ENCODE results near the gene NCAPG2. TPM values are rescaled to one million over a fixed set of nuclear protein-coding genes. Genes with fewer than 3 reads are reported as not detected.

NCAPG2 gene
- polyA plus RNA-seq, 3 donors: 1.1 to 3.1 (median 1.7) TPM

DNA sequence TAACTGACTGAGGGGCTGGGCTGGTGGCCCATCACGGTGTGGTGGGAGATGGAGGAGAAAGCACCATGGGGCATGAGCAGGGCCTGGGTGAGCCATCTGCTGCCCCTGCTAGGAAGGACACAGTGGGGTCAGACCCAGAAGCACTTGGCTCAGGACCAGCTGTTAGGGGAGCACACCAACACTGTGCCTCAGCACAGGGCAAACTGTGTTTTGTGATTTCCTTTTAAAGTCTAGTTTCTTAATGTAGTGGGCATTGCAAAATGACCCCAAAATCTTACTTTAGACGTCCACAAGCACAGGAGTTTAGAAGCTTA, 41.2 kb downstream of the NCAPG2 start:
- no peak overlapping the region for H2AFZ ChIP-seq (ENCODE audit: insufficient read depth, low read depth, low read length, poor library complexity, severe bottlenecking)
- H3K27ac ChIP-seq (ENCODE audit: low read depth in 1 of 2, low read length in 2 of 2): no peak overlapping the region
- H3K4me1 Mint-ChIP-seq: no peaks in the 10 kb centered on the region
- H3K36me3 ChIP-seq (replicated peaks in 1 of 2; ENCODE audit: control insufficient read depth in 1 of 2, insufficient read depth in 2 of 2, low read length in 2 of 2): peaks cover 44 to 79% of the 10 kb centered on the region in 2 donors
- H3K79me2 ChIP-seq (ENCODE audit: insufficient read depth, low read length): no peaks in the 10 kb centered on the region
- 100% methylated on average over 1 of the region's 2 CpGs for WGBS (ENCODE audit: insufficient coverage)
- H3K27ac Mint-ChIP-seq: peak overlapping the region in 1 of 7 donors; percentile 77
- no peaks in the 10 kb centered on the region for H3K4me1 ChIP-seq (ENCODE audit: control insufficient read depth in 1 of 2, insufficient read depth in 2 of 2, low read length in 2 of 2)
- H3K4me2 ChIP-seq (replicated peaks; ENCODE audit: extremely low read depth, low read length, poor library complexity, severe bottlenecking): no peak overlapping the region
- no peaks in the 10 kb centered on the region for H4K20me1 ChIP-seq (ENCODE audit: insufficient read depth, low read length)
- no peaks in the 10 kb centered on the region for H3K27me3 ChIP-seq (ENCODE audit: control insufficient read depth in 2 of 2, insufficient read depth in 2 of 2, low read length in 2 of 2)
- intact Hi-C loops (cut with micrococcal nuclease): no loop called here
- H3K9me3 ChIP-seq (replicated peaks in 1 of 2; ENCODE audit: control insufficient read depth in 1 of 2, insufficient read depth in 1 of 2, low read length in 2 of 2): no peaks in the 10 kb centered on the region
- TF ChIP-seq CTCF (IDR thresholded peaks at IDR 0.05): no peak
- H3K27me3 Mint-ChIP-seq (ENCODE audit: low read depth in 3 of 3): peaks cover 0 to 1% (median 0%) of the 10 kb centered on the region in 3 donors
- H3K9ac ChIP-seq (ENCODE audit: insufficient read depth, low read length, poor library complexity, severe bottlenecking): no peak overlapping the region
- peaks cover 61 to 72% of the 10 kb centered on the region in 2 donors for H3K36me3 Mint-ChIP-seq
- DNase-seq: no peak
- H3K4me3 Mint-ChIP-seq: no peak overlapping the region
- no peak overlapping the region for H3K4me3 ChIP-seq (replicated peaks in 1 of 3; ENCODE audit: low read depth in 2 of 3, low read length in 3 of 3)
- peaks cover 0 to 3% (median 0%) of the 10 kb centered on the region in 7 donors for H3K9me3 Mint-ChIP-seq

DNA sequence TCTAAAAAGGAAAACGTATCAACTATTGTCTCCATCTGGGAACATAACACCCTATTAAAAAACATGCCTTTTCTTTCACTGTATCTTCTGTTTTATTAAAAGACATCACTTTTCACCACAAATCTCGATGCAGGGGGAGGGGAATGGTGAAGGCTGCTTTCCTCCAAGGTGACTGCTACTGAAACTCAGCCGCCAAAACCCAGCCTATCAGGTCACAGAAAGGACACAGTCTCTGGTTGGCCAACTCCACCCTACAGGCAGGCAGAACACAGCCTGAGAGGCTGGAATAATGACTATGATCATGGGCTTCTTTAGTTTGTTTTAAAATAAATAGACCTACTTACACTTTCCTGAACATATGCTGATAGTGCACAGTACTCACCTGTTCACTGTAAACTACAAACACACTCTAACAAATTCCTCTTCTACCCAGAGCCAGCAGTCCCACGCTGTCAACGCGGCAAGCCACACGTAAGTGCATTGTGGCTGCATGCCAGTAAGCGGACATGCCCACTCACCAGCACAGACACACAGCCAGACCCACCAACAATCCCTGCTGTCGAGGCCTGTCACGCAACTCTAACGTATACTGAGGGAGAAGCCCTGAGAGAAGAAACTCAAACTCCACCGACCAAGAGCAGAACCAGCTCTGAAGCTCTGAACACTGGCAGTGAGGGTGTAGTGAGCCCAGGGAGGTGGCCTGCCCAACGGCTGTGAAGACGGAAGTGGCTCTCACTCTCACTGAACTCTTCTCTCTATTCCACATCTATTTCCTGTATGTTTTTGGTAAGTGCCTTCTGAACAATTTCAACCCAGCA, 41.8 kb downstream of the NCAPG2 start:
- intact Hi-C loops (cut with micrococcal nuclease): no loop called here
- peaks cover 0 to 1% (median 0%) of the 10 kb centered on the region in 3 donors for H3K27me3 Mint-ChIP-seq (ENCODE audit: low read depth in 3 of 3)
- H3K36me3 Mint-ChIP-seq: peaks cover 66 to 77% of the 10 kb centered on the region in 2 donors
- no peak for TF ChIP-seq CTCF (IDR thresholded peaks at IDR 0.05)
- 95% methylated on average over 9 of the region's 14 CpGs for WGBS (ENCODE audit: insufficient coverage)
- H3K27ac Mint-ChIP-seq: peak overlapping the region in 1 of 7 donors; percentile 77
- Histone ChIP-seq H3K4me2 (replicated peaks; ENCODE audit: extremely low read depth, low read length, poor library complexity, severe bottlenecking) (no peak overlapping the region), H3K9me3 (replicated peaks in 1 of 2; ENCODE audit: control insufficient read depth in 1 of 2, insufficient read depth in 1 of 2, low read length in 2 of 2) (no peaks in the 10 kb centered on the region), H3K4me3 (replicated peaks in 1 of 3; ENCODE audit: low read depth in 2 of 3, low read length in 3 of 3) (no peak overlapping the region), H3K36me3 (replicated peaks in 1 of 2; ENCODE audit: control insufficient read depth in 1 of 2, insufficient read depth in 2 of 2, low read length in 2 of 2) (peaks cover 44 to 85% of the 10 kb centered on the region in 2 donors), H3K9ac (ENCODE audit: insufficient read depth, low read length, poor library complexity, severe bottlenecking) (no peak overlapping the region), H3K4me1 (ENCODE audit: control insufficient read depth in 1 of 2, insufficient read depth in 2 of 2, low read length in 2 of 2) (no peaks in the 10 kb centered on the region), H3K79me2 (ENCODE audit: insufficient read depth, low read length) (no peaks in the 10 kb centered on the region), H3K27me3 (ENCODE audit: control insufficient read depth in 2 of 2, insufficient read depth in 2 of 2, low read length in 2 of 2) (no peaks in the 10 kb centered on the region), H4K20me1 (ENCODE audit: insufficient read depth, low read length) (no peaks in the 10 kb centered on the region), H3K27ac (ENCODE audit: low read depth in 1 of 2, low read length in 2 of 2) (no peak overlapping the region), H2AFZ (ENCODE audit: insufficient read depth, low read depth, low read length, poor library complexity, severe bottlenecking) (no peak overlapping the region)
- H3K4me3 Mint-ChIP-seq: no peak overlapping the region
- no peak for DNase-seq
- H3K9me3 Mint-ChIP-seq: peaks cover 0 to 3% (median 0%) of the 10 kb centered on the region in 7 donors
- no peaks in the 10 kb centered on the region for H3K4me1 Mint-ChIP-seq
